Glomerular visceral epithelial cell (primary cell): ENCODE measurements around the gene IGF2BP2.

Experiments
- DNase-seq: peaks from one replicate; pipeline ENCODE4 v3.0.0-alpha.2; 2016; ENCODE audit errors: extremely low spot score

The IGF2BP2 gene

DNA sequence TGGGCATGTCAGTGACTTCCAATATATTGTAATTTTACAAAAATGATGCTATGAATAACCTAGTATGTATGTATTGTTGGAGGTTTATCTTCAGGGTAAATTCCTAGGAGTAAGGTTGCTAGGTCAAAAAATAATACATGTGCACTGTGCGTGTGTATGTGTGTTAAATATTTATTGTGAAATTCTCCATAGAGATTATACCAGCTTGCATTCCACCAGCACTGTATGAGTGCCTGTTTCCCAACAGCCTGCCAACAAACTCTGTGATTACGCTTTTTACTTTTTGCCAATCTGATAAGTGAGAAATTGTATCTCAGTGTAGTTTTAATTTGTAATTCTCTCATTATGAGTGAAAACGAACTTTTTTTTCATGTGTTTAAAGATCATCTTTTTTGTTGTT lies 12.6 kb upstream of the IGF2BP2 start:
- no peak for DNase-seq

DNA sequence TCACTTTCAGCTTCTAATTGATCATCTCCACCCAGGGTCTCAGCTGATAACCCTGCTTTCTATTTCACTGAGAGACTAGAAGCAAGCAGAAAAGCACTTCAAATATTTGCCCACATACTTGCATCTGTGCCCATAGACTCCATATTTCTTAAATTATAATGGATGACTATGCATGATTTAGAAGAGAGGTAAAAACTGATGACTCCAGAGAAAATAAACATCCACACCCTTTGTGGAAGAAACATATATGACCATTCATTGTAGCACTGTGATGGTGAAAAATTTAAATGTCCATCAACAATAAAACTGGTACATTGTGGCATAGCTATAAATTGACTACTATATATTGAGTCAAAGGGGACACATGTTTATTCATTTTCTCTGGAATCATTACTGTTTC lies 7.1 kb upstream of the IGF2BP2 start:
- no peak for DNase-seq

DNA sequence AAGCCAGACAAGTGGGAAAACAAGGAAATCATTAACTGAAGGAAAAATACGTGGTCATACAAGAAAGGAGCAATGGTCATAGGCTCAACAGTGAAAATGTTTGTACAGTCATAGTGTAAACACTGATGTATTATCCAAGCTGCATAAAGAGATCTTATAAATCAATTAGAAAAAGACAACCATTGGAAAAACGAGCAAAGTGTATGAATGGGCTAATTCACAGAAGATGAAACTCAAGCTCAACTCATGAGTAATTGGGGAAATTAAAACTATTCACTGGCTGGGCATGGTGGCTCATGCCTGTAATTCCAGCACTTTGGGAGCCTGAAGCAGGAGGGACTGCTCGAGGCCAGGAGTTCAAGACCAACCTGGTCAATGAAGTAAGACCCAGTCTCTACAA lies 6.4 kb upstream of the IGF2BP2 start:
- no peak for DNase-seq

DNA sequence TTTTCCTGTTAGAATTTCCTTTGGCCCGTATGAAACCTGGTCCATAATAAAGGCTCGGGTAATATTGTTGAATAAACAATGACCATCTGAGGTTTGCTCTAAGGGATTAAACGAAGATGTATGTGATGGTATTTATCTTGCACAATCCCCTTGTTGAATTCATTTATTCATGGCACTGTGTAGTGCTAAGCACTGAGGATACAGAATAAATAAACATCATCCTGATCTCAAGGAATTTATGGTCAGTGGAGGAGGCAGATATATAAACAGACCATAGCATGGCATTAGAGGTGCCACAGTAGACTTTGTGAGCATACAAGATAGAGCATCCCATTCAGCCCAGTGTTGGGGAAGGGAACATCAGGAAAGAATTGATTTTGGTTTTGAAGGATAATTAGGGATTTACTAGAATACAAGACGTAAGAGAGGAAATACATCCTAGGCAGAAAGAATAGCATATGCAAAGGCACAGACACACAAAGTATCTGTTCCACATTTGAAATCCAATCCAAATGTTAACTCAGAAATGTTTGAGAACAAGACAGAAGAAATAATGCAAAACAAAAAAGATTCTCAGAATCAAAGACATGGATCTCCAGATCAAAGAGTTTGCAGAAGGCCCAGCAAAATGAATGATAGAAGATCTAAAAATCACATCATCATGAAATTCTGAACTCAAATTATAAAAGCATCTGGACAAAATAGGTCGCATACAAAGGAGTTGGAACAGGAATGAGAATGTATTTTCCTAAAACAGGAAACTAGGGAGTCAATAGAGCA lies 5.4 kb upstream of the IGF2BP2 start:
- DNase-seq: no peak

DNA sequence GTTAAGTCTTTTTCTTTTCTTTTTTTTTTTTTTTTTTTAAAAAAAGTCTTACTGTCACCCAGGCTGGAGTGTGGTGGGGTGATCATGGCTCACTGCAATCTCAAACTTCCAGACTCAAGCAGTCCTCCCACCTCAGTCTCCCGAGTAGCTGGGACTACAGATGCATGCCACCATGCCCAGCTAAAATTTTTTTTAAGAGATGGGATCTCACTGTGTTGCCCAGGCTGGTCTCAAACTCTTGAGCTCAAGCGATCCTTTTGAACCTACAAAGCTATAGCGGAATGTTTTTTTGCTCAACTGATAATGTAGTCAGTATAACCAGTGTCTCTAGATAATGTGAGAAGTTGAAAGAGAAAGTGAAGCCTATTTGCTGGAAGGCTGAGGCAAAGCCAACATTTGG lies 3.9 kb upstream of the IGF2BP2 start:
- no peak for DNase-seq

DNA sequence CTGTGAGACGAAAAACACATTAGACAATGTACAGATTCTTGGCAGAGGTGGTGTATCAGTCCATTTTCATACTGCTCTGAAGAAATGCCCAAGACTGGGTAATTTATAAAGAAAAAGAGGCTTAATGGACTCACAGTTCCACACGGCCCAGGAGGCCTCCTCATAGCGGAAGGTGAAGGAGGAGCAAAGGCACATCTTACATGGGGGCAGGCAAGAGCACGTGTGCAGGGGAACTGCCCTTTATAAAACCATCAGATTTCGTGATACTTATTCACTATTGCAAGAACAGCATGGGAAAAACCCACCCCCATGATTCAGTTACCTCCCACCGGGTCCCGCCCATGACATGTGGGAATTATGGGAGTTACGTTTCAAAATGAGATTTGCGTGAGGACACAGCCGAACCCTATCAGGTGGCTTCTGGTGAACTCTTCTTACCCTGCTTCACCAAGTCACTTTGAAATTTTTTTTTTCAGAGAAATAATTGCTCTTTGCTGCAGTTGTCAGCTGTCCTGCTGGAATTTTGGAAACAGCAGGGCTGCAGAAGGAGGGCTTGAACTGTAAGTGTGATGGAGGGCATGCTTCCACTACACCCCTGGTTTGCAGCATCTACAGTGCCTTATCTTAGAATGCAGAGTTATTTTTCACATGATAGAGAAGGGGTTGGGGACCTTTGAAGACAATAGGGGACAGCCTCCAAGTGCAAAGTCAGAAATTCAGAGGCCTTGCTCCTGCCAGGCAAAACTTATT lies 2.9 kb upstream of the IGF2BP2 start:
- DNase-seq: no peak

DNA sequence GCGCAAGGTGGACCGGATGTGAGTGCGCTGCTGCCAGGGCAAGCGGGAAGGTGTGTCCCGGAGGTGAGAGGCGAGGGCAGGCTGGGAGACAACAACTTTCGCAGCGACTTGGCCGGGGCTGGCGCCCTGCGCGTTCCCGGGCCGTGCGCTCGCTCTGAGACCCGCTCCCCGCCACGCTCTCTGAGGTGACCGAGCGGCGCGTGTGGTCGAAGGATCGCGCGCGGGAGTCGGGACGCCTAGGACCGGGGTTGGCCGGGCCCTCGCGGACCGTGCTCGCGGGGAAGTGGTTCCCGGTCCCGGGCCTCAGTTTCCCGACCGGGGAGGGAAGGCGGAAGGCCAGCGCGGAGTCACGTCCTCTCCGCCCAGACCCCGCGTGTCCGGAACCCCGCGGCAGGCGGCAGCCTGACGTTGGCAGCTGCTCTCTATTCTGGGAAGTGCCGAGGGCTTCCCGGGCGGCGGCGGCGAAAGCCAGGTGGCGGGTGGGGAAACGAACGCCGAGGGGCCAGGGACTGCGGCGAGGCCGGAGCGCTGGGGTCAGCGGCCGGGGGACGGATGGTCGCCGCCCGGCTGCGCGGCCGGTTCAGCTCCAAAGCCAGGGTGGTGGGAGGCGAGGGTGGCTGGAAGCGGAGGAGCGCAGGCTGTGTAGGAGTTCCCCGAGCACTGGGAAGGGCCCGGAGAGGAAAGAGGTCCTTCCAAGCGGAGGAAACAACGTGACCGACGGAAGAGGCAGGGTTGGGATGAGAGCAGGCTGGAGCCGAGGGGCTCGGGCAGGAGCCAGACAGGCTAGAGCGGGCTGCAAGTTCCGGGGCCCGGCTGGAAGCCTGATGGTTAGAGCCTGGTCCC lies 1.0 kb upstream of the IGF2BP2 start:
- DNase-seq: peak; percentile 68

DNA sequence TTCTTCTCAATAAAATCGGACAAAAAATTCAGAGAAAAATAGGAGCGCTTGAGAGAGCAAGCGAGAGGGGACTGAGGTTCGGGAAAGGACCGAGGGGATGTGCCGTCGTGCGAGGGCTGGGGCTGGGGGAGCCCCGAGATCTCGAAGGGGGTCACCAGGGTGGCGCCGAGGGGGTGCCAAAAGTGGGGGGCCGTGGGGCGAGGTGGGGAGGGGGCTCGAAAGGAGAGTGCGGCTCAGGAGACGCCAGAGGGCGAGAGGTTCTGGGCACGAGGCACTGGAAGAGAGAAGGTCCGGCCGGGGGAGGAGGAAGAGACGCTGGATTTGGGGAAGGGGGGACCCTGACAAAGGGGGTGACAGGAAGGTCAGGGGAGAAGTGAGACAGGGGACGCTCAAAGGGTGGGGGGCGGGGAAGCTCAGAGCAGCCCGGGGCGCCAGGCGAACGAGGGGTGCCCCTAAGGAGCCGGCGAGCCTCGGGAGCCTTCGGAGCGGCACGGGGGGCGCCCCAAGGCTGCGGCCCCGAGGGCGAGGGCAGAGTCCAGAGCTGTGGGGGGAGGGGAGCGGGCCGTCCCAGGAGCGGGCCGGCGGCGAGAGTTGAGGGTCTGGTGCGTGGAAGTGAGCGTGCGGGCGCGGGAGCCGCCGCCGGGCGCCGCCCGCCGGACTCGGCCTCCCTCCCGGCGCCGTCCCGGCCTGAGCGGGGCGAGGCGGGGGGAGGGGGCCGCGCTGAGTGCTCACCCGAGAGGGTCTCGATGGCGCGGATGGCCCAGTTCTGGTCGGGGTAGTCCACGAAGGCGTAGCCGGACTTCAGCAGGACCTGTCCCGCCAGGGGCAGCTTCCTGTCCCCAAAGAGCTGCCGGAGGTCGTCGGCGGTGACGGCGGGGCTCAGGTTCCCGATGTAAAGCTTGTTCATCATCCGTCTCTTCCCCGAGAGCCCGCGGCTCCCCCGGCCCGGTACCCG lies 514 bp downstream of the IGF2BP2 start:
- DNase-seq: peak; percentile 35

DNA sequence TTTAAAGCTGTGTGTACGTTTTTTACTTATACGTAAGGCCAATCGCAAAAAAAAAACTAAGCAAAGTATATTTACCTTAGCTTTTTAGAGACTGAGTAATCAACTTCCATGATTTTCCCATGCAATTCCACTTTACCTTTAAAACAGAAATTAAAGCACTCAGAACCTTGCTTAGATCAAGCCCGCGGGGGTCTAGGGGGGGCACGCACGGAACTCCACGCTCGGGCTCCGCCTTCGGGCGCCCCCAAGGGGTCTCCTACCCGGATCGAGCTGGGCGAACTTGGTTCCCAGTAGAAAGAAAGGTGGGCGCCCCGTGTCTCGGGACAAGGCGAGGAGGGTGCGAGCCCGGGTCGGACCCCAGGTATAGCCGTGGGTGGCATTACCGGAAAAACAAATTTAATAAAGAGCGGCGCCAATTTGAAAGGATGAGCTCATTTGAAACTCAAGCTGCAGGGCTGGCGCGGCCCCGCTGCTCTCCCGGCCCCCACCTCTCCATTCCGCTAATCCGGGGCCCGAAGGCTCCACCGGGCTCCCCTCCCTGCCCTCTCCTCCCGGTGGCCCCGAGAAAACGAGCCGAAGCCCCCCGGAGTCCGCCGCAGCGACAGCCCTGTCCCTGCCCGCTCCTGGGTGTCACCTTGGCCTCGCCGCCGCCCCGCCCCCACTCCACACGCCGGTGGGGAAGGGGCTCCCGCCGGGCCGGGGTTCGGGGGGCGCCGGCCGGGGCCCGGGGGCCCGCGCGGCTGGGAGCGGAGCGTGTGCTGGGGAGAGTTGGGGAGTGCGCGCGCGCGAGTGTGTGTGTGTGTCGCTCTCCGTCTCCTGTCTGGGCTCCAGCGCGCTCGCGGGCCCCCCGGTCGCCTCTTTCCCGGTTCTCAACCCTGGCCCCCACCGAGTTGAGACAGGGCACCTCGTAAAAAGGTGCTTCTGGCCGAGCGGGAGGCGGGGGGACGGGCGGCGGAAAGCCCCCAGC lies 1.5 kb downstream of the IGF2BP2 start:
- peak; percentile 52 for DNase-seq

DNA sequence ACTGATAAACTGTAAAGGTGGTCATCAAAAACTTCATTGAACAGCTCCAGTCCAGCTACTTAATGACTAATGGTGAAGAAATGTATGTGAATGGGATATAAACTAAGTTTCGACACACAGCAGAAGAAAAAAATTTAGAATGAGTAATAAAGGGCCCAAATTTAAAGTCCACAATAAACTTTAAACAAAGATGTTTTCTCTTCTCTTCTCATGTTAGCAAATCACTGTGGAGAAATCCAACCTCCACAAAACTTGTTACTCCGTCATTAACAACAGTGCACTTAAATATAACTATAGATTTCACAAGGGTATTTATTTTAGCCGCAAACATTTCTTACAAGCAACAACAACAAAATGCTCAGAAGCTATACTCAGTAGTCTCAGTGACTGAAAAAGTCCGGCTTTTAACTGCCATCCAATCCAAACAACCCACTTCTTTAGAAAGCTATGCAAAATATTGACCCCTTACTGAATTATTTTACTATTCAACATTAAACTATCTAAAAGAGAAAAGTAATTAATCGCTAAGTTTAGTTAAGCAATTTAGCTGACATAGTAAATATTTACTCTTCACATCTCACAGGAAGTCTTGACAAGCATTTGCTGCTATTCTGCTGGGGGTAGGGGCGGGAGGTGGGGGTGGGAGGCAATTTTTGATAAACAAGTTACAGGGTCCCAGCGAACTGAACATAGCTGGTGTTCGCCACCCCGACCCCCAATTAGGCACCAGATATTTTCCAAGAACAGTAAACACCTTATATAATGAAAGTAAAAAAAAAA lies 2.4 kb downstream of the IGF2BP2 start:
- peak; percentile 40 for DNase-seq

DNA sequence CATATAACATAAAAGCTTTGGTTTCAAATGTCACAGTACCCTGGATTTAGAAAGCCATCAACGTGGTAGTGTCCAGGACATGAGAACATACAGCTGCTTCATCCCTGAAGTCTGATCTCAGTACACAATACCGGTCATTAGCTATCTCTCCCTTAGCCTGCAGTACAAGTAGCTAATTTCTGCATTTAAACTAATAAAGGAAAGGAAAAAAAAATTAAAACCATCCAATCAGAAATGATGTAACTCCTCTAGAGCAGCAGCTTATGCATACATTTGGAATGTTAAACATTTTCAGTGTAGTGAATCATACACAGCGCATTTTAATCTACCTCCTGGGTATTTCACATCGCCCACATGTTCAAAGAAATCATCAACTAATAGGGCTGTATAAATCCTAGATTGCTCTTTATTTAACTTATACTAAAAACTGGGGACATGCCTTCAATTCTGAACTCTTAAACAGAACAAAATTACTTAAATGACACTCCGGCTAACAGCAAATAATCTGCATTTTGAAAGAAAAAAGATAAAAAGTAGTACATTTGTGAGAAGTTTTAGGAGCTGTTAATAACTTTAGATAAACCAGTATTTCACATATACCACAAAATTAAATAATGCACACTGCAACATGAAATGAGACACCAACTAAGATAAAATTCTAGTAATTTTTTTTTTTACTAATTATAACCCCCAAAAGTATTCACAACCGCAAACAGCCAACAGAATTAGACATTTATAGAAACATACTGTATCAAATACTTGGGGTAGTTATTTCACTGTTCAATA lies 3.7 kb downstream of the IGF2BP2 start:
- DNase-seq: peak; percentile 74

DNA sequence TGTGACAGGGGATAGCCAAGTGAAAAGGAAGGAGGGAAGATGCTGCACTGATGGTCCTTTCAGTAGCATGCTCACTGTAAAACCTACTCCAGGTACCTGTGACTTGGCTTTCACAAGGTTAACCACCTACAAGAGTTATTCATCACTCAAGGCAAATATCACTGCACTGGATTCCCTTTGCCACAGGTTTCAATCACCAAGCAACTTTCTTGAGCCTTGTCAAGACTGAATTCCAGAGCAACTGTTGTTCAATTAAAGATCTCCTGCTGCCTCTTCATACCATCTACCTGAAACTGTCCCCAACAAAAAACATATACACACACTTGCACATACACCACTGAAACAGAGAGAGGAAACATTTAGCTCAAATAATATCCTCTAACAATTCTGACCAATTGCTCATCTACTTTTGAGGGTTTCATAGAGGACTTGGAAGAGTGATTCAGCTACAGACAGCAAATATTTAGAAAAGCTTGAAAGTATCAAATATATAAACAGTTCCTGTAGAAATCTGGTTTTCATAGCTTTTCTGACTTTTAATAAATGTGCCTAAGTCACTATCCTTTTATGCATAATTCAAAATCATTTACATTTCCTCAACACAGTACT lies 6.5 kb downstream of the IGF2BP2 start:
- no peak for DNase-seq

DNA sequence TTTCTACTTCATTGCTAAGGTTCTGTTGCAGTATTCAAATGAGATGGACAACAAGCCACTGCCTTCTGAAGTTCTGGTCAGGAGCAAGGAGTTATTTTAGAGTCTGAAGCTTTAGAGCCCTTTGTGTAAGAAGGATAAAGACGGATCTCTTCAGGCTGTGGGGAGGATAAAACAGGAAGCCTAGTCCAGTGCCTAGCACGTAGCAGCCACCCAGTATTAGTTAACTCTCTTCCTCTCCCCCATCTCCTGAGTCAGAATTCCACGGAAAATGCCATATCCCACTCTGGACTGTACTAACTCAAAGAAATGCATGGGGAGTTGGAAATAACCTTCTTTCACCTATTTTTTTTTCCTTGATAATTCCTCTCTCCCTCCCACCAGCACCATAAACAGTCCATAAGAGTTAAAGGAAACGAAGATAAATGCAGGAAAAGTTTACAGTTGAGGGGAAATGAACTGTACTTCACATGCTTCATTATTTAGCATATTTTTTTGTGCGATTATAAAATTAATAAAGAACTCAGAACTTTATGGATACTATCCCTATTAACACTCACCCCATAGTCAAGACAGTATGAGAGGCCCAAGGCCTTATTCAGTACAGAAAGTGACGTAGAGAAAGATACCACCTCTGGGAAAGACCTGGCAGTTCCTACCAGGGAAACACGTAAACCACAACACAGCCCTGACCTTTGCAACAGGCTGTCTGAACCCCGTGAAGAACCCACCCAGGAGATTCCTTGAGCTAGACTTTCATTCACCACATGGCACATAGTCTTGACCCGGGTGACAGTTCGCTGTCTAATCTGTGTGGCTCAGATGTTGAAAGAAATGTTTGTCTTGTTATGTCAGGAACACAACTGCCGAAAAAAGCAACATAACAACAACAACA lies 9.2 kb downstream of the IGF2BP2 start:
- DNase-seq: peak; percentile 41

DNA sequence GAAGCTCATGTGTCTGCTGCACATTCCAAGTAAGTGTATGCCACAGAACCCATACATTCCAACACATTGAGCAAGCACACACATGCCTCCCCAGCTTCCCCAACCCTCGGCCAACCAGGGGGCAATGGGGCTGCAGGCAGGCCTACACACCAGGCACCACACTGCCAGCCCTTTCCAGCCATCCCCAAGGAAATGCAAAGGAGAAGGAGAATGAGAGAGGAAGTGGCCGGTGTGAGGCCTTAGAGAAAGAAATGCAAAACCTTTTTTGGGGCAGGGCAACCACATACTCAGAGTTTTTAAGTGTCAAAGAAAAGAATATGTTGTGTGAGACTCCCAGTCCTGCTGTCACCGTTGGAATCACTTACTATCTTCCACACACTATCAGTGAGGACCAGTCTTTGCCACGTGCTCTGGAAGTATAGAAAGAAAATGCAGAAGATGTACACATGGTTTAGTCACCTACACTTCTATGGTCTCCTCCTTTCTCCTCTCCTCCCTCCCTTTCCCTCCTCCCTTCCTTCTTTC lies 11.1 kb downstream of the IGF2BP2 start:
- DNase-seq: peak; percentile 88

DNA sequence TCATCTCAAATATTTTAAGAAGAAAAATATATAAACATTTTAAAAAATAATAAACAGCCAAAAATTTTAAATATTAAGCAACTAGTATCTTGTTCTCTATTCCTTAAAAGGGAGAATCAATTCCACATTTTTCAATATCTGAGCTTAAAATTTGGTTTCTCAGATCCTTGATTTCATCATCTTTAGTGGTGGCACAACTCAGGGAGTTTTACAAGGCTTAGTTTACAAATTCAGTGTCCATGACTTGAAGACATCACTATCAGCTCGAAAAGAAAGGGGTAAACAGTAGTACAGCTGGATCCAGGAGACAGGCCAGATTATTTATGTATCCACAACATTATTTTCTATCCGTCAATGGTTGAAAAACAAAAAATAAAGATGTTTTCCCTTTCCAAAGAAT lies 11.6 kb downstream of the IGF2BP2 start:
- DNase-seq: no peak

DNA sequence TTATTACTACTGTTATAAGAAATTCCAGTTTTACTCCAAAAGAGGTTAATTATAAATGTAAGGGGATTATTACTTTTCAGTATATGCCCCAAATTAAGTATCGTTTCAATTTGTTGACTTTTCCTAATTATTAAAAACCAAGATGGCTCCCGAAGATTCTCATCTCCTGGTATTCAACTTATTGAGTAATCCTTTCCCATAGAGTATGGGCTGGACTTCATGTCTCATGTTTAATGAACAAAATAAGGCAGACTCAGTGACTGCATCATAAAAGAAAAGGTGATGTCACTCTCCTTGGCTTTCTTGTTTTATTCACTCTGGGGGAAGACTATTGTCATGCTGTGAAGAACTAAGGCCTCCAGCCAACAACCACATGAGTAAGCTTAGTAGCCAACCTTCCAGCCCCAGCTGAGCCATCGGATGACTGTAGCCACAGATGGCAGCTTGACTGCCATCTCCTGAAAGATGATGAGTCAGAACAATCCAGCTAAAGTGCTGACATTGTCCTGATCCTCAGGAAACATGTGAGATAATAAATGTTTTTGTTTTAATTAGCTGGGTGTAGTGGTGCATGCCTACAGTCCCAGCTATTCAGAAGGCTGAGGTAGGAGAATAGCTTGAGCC lies 17.3 kb downstream of the IGF2BP2 start:
- peak; percentile 65 for DNase-seq

DNA sequence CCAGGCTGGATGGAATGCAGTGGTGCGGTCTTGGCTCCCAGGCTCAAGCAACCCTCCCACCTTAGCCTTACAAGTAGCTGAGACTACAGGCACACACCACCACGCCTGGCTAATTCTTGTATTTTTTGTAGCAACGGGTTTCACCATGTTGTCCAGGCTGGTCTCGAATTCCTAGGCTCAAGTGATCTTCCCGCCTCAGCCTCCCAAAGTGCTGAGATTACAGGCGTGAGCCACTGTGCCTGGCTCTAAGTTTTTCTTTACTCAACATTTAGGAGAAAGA lies 26.1 kb downstream of the IGF2BP2 start:
- DNase-seq: peak; percentile 25
